Measurements from ENCODE around the gene FAM229A.

The FAM229A gene

GRCh38 chr1:32346532-32347157, 15.6 kb downstream of the FAM229A start:
- Mint-ChIP-seq H3K4me1 (ENCODE audit: low read depth) (peaks cover 35% of the 10 kb centered on the region), H3K27ac (no peak overlapping the region), H3K27me3 (ENCODE audit: low read depth) (peaks cover 9% of the 10 kb centered on the region)

DNA sequence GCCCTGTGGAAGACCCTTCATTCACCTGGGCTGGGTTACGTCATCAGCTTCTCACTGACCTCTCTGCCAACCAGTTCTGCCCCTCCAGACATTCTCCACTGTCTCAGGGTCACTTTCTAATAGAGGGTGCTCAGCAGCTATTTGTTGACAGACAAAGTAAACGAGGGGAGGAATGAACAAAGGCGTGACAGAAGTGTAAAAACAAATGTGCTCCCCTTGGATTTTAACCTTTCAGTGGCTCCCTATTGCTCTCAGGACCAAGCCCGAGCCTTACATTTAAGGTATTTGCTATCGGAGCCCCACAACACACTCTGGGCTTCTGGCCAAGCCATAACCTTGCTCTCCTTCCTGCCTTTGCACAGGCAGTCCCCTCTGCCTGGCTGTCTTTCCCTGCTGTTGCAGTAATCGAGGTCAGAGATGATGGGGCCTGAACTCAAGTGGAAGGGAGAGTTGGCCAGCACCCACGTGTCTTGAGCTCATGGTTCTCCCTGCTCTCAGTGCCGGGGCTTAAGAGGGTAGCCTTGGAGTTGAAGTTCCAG, 16.9 kb downstream of the FAM229A start:
- no peaks in the 10 kb centered on the region for H3K9me3 Mint-ChIP-seq
- H3K4me3 Mint-ChIP-seq: no peak overlapping the region
- peaks cover 9% of the 10 kb centered on the region for H3K27me3 Mint-ChIP-seq (ENCODE audit: low read depth)
- H3K36me3 Mint-ChIP-seq (ENCODE audit: low read depth): no peaks in the 10 kb centered on the region
- H3K27ac Mint-ChIP-seq: no peak overlapping the region
- H3K4me1 Mint-ChIP-seq (ENCODE audit: low read depth): peaks cover 31% of the 10 kb centered on the region

More at GRCh38 chr1:32346532-32347157, 15.6 kb downstream of the FAM229A start:
- H3K4me3 Mint-ChIP-seq: no peak overlapping the region
- no peaks in the 10 kb centered on the region for H3K9me3 Mint-ChIP-seq
- H3K36me3 Mint-ChIP-seq (ENCODE audit: low read depth): no peaks in the 10 kb centered on the region

DNA sequence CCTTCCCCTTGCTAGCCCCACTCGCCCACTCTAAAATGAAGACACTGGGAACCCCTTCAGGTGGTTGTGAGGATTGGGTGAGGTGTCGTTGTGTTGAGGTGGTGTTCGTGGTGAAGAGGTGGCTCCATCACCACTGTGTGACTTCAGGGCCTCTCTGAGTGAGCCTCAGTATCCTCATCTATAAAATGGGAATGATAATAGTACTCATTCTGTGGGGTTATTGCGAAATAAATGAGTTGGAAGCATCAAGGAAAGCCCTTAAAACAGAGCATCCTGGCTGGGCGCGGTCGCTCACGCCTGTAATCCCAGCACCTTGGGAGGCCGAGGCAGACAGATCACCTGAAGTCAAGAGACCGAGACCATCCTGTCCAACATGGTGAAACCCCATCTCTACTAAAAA, 19.6 kb downstream of the FAM229A start:
- Mint-ChIP-seq H3K27ac (peak overlapping the region; percentile 71), H3K9me3 (no peaks in the 10 kb centered on the region), H3K4me1 (ENCODE audit: low read depth) (peaks cover 27% of the 10 kb centered on the region), H3K36me3 (ENCODE audit: low read depth) (no peaks in the 10 kb centered on the region), H3K27me3 (ENCODE audit: low read depth) (peaks cover 9% of the 10 kb centered on the region), H3K4me3 (no peak overlapping the region)

DNA sequence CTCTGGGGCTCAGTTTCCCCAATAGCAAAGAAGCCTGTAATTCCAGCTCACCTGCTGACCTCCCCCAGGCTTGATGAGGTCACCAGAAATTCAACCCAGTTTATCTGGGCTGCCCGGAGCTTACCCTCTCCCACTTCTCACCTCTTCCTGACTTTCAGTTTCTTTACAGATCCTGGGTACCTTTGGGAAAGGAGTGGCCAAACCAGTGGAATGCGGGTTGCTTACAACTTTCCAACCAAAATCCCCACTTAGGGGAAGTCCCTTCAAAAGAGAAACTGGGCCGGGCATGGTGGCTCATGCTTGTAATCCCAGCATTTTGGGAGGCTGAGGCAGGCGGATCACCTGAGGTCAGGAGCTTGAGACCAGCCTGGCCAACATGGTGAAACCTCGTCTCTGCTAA, 20.3 kb downstream of the FAM229A start:
- H3K4me1 Mint-ChIP-seq (ENCODE audit: low read depth): peaks cover 34% of the 10 kb centered on the region
- H3K4me3 Mint-ChIP-seq: no peak overlapping the region
- H3K27me3 Mint-ChIP-seq (ENCODE audit: low read depth): peaks cover 9% of the 10 kb centered on the region
- no peaks in the 10 kb centered on the region for H3K36me3 Mint-ChIP-seq (ENCODE audit: low read depth)
- no peak overlapping the region for H3K27ac Mint-ChIP-seq
- no peaks in the 10 kb centered on the region for H3K9me3 Mint-ChIP-seq

DNA sequence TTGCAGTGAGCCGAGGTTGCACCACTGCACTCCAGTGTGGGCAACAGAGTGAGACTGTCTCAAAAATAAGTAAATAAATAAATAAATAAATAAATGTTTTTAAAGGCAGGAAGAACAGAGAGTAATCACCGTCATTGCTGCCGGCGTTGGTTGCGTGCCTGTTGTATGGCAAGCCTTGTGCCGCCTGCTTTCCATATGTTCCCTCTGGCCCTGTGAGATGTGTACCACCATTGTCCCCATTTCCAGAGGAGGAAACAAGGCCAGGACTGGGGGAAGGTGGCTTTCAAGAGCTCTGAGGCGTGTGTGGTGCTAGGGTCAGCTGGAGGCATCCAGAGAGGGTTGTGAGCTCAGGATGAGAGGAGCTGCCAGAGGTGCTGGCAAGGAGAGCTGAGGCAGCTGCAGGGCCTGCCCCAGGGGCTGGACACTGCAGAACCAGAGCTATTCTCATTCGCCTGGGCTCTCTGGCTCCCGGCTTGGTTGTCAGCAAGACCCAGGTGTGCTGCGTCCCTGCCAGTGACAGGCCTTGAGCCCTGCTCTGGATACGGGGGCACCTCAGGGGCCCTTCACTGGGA, 21.0 kb downstream of the FAM229A start:
- peaks cover 9% of the 10 kb centered on the region for H3K27me3 Mint-ChIP-seq (ENCODE audit: low read depth)

GRCh38 chr1:32339363-32339978, 22.8 kb downstream of the FAM229A start:
- Mint-ChIP-seq H3K9me3 (no peaks in the 10 kb centered on the region), H3K4me3 (no peak overlapping the region), H3K27ac (peak overlapping the region; percentile 28), H3K4me1 (ENCODE audit: low read depth) (peaks cover 35% of the 10 kb centered on the region), H3K36me3 (ENCODE audit: low read depth) (no peaks in the 10 kb centered on the region), H3K27me3 (ENCODE audit: low read depth) (peaks cover 4% of the 10 kb centered on the region)

More for the DNA sequence above, 21.0 kb downstream of the FAM229A start:
- Mint-ChIP-seq H3K9me3 (no peaks in the 10 kb centered on the region), H3K27ac (no peak overlapping the region), H3K4me3 (no peak overlapping the region), H3K4me1 (ENCODE audit: low read depth) (peaks cover 35% of the 10 kb centered on the region), H3K36me3 (ENCODE audit: low read depth) (no peaks in the 10 kb centered on the region)

DNA sequence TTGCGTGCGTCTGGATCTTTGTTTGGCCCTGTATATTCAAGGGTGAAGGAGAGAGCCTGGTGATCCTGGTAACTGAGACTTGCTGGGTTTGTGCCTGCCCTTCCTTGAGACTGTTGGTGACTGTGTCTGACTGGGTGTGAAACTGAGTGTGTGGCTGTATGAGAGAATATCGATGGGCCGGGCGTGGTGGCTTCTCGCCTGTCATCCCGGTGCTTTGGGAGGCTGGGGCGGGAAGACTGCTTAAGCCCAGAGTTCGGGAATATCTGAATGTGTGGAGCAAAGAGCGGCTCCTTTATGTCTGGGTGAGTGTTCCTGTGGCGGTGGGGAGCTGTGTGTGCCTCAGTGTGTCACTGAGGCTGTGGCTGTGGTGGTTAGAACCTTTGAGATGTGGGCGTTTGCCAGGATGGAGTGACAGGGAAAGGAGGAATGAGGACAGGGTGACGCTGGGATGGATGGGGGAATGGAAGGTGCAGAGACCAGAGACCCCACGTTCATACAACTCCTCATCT, 23.6 kb downstream of the FAM229A start:
- Mint-ChIP-seq H3K4me3 (no peak overlapping the region), H3K36me3 (ENCODE audit: low read depth) (peaks cover 2% of the 10 kb centered on the region), H3K27ac (no peak overlapping the region), H3K4me1 (ENCODE audit: low read depth) (peaks cover 42% of the 10 kb centered on the region), H3K27me3 (ENCODE audit: low read depth) (peaks cover 4% of the 10 kb centered on the region), H3K9me3 (no peaks in the 10 kb centered on the region)

- Mint-ChIP-seq H3K27ac (peak overlapping the region; percentile 53), H3K4me1 (ENCODE audit: low read depth) (peaks cover 46% of the 10 kb centered on the region)
Observed at GRCh38 chr1:32337855-32338636, 24.2 kb downstream of the FAM229A start.

DNA sequence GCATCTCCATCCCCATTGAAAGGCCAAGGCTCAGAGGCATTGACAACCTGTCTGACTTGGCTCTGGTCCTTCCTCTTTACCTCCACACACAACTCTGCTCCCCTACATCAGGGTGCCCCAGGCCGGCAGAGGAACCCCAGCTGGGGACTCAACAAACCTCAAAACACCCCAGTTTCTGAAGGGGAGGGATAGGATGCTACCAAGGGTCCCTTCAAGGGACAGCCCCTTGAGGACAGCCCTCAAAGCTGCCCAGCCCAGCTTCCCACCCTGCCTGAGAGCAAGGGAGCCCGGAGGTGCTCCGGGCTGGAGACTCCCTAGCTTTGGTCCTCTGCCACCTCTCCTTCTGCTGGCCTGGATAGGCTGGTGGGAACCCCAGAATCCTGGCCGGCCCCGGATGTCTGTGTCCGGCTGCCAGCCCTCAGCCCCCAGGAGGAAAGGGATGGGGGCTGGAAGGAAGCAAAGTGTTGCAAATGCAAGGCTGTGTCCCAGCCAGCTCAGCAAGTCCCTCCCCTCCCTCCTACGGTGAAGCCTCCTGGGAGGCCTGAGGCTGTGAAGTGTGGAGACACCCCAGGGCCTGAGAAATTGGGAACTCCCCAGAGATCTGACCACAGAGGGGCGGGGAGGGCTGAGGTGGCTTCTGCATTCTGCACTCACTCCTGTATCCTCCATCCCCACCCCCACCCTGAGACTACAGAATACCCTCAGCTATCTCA, 25.2 kb downstream of the FAM229A start:
- Mint-ChIP-seq H3K9me3 (no peaks in the 10 kb centered on the region), H3K4me1 (ENCODE audit: low read depth) (peaks cover 41% of the 10 kb centered on the region), H3K27me3 (ENCODE audit: low read depth) (no peaks in the 10 kb centered on the region), H3K27ac (peak overlapping the region; percentile 28), H3K36me3 (ENCODE audit: low read depth) (peaks cover 9% of the 10 kb centered on the region), H3K4me3 (peak overlapping the region; percentile 58)

More at GRCh38 chr1:32337855-32338636, 24.2 kb downstream of the FAM229A start:
- Mint-ChIP-seq H3K36me3 (ENCODE audit: low read depth) (peaks cover 6% of the 10 kb centered on the region), H3K27me3 (ENCODE audit: low read depth) (no peaks in the 10 kb centered on the region), H3K4me3 (peak overlapping the region; percentile 41), H3K9me3 (no peaks in the 10 kb centered on the region)

GRCh38 chr1:32336591-32336932, 25.7 kb downstream of the FAM229A start:
- Mint-ChIP-seq H3K4me1 (ENCODE audit: low read depth) (peaks cover 39% of the 10 kb centered on the region), H3K27ac (no peak overlapping the region), H3K27me3 (ENCODE audit: low read depth) (no peaks in the 10 kb centered on the region), H3K4me3 (peak overlapping the region; percentile 58), H3K9me3 (no peaks in the 10 kb centered on the region), H3K36me3 (ENCODE audit: low read depth) (peaks cover 15% of the 10 kb centered on the region)

DNA sequence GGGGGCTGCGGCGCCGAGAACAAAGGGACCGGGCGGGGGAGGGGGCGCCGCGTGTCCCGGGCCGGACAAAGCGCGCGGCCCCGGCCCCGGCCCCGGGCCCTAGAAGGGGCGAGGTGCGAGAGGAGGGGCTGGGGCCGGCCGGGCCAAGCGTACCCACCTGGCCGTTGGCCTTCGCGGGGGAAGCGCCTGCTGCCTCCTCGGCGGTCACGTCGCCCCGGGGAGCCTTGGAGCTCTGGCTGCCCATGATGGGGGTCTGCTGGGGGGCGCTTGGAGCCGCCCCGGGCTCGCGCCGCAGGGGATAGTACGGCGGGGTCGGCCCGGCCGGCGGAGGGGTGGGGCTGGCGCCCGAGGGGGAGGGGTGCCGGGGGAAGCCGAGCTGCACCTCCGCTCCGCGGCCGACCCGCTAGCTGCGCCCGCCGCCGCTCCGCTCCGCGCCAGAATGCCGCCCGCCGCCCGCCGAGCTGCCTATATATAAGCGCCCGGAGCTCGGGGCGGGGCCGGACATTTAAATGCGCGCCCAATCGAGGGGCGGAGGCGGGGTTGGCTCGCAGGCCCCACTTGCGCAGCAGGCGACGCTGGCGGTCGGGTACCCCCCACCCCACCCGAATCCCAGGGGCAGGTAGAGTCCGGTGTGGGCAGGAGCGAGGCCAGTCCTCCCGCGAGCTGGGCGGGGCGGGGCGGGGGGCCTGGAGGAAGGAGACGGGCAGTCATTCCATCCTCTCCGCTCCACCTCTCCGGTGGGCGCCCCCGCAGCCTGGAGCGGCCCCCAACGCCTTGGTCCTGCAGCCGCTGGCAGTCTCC, 26.3 kb downstream of the FAM229A start, which contains the start of gene MARCKSL1:
TSS of gene MARCKSL1 (minus strand) at position 444 of the 801 bp plus-strand sequence. CDS start at position 244, 200 bp downstream.
- Mint-ChIP-seq H3K36me3 (ENCODE audit: low read depth) (peaks cover 21% of the 10 kb centered on the region), H3K4me3 (peak within 1 kb of the TSS; percentile 87), H3K4me1 (ENCODE audit: low read depth) (peaks cover 39% of the 10 kb centered on the region), H3K27me3 (ENCODE audit: low read depth) (no peaks in the 10 kb centered on the region), H3K27ac (peak within 1 kb of the TSS; percentile 61), H3K9me3 (no peaks in the 10 kb centered on the region)

DNA sequence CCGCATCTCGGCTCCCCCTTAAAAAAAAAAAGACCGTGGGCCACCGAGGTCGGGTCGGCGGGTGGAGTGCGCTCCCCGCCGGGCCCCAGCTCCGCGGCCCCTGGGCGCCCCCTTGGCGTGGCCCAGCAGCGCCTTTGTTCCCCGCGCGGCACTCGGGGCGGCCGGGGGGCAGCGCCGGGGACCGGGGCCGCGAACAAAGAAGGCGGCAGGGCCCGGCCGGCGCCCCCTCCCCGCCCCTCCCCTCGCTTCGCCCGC, 26.8 kb downstream of the FAM229A start:
- Mint-ChIP-seq H3K4me3 (no peak overlapping the region), H3K27ac (no peak overlapping the region), H3K4me1 (ENCODE audit: low read depth) (peaks cover 39% of the 10 kb centered on the region), H3K9me3 (no peaks in the 10 kb centered on the region), H3K36me3 (ENCODE audit: low read depth) (peaks cover 26% of the 10 kb centered on the region), H3K27me3 (ENCODE audit: low read depth) (no peaks in the 10 kb centered on the region)

- peaks cover 39% of the 10 kb centered on the region for H3K4me1 Mint-ChIP-seq (ENCODE audit: low read depth)
Observed at GRCh38 chr1:32334864-32335534, 27.3 kb downstream of the FAM229A start.

More at GRCh38 chr1:32334864-32335534, 27.3 kb downstream of the FAM229A start:
- no peaks in the 10 kb centered on the region for H3K9me3 Mint-ChIP-seq
- H3K4me3 Mint-ChIP-seq: peak overlapping the region; percentile 87
- H3K27me3 Mint-ChIP-seq (ENCODE audit: low read depth): no peaks in the 10 kb centered on the region
- peaks cover 29% of the 10 kb centered on the region for H3K36me3 Mint-ChIP-seq (ENCODE audit: low read depth)
- H3K27ac Mint-ChIP-seq: peak overlapping the region; percentile 61

Data from T-helper 1 cell treated with Interleukin-12 subunit alpha and Interleukin-12 subunit beta and Interleukin-4 antibody, amounts not matched to agents 30 μg/mL and 1 μg/mL, for 36 hours (primary cell).